DMS153 treated with DMSO at 0.1 percent for 48 hours (cell line): ENCODE data around the gene STAT5B.
"Not testable (repeated sequence)": the region's sequence is repeated elsewhere in the genome, so short reads cannot be mapped to it uniquely, and the experiment has no call there.

Experiments used
- DNase-seq: peaks from one replicate; lab custom pipeline; 2025; ENCODE audit not compliant: unreplicated experiment; lab: John Stamatoyannopoulos, UW

The STAT5B gene

DNA sequence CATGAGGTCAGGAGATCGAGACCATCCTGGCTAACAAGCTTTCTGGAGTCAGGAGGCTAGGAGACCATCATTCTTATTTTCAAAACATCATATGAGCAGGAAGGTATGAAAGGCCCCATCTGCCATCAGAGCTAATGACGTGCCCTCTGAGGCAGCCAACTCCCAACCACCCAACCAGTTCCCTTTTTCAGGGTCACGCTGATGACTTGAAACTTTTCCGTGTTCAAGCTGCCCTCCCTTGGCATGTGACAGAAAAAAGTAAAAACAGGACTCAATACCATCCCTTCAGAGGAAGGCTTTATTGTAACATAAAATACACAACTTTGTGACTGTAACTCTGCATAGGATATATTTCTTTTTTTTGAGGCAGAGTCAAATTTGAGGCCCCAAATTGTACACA, 77.3 kb downstream of the STAT5B start:
- DNase-seq, result no peak

DNA sequence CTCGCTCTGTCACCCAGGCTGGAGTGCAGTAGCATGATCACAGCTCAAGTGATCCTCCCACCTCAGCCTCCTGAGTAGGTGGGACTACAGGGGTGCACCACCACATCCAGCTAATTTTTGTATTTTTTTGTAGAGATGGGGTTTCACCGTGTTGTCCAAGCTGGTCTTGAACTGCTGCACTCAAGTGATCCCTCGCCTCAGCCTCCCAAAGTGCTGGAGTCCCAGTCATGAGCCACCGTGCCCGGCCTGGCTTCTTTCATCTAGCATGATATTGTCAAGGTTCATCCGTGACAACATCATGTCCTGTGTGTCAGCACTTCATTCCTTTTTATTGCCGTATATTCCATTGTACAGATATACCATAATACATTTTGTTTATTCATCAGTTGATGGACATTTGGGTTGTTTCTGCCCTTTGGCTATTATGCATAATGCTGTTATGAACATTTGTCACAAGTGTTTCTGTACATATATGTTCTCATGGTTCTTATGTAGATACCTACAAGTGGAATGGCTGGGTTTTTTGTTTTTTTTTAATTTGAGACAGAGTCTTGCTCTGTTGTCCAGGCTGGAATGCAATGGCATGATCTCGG, 78.5 kb downstream of the STAT5B start:
- DNase-seq, result no peak

DNA sequence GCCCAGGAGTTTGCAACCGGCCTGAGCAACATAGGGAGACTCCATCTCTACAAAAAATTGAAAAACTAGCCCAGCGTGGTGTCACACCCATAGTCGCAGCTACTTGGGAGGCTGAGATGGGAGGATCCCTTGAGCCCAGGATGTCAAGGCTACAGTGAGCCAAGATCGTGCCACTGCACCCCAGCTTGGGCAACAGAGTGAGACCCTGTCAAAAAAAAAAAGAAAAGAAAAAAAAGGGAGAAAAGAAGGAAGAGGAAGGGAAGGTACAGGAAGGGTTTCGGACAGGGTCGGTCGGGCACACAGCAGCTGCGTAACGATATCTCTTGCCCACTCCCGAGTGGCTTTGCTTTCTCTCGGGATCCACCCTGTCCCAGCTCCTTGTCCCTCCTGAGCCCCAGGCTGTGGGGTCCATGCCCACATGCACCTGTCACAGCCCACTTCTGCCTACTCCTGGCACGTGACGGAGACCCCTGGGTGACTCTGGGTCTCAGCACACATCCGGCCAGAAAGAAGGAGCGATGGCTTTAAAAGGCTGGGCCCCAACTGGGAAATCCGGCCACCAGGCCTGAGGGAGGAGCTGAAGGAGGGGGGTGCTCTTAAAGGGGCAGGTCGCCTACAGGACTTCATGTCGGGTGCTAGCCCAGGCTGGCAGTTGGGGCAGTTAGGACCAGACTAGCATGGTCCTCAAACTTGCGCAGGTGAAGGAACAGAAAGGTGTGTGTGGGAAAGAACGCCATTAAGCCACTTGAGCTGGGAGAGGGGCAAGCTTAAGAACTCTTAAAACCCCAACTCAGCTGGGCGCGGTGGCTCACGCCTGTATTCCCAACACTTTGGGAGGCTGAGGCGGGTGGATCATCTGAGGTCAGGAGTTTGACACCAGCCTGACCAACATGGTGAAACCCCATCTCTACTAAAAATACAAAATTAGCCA, 82.0 kb downstream of the STAT5B start, which contains the start of gene GHDC:
Gene GHDC, minus strand, starts transcription at position 526 of the 931 bp plus-strand sequence. CDS start 913 bp downstream, outside the sequence.
- DNase-seq, result peak; percentile 80

DNA sequence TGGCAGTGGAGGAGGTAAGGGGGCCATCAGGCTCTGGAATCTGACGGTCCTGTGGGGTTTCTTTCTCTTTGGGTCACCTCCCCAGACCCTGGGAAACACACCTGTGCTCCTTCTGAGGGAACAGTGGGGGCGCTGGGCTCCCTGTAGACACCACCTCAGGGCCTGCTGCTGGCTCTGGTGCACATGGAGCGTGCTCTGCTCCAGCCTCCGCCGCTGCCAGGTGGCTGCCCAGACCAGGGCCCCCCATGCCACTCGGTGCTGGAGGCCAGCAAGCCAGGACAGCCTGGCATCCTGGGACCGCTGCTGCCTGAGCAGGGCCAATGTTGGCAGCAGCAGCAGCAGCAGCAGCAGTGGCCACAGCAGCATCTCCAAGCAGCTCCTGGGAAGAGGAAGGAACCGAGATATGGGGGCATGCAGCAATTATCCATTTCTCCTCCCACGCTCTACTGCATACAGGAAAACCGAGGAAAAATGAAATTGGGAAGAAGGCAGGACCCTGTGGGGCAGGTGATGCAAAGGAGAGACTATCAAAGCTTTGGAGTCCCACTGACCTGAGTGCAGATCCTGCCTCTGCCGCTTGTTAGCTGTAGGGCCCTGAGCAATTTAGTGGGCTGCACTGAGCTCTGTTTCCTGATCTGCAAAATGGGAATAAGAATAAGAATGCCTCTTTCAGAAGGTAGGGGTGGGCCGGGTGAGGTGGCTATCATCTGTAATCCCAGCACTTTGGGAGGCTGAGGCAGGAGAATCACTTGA, 82.8 kb downstream of the STAT5B start:
- no peak for DNase-seq

DNA sequence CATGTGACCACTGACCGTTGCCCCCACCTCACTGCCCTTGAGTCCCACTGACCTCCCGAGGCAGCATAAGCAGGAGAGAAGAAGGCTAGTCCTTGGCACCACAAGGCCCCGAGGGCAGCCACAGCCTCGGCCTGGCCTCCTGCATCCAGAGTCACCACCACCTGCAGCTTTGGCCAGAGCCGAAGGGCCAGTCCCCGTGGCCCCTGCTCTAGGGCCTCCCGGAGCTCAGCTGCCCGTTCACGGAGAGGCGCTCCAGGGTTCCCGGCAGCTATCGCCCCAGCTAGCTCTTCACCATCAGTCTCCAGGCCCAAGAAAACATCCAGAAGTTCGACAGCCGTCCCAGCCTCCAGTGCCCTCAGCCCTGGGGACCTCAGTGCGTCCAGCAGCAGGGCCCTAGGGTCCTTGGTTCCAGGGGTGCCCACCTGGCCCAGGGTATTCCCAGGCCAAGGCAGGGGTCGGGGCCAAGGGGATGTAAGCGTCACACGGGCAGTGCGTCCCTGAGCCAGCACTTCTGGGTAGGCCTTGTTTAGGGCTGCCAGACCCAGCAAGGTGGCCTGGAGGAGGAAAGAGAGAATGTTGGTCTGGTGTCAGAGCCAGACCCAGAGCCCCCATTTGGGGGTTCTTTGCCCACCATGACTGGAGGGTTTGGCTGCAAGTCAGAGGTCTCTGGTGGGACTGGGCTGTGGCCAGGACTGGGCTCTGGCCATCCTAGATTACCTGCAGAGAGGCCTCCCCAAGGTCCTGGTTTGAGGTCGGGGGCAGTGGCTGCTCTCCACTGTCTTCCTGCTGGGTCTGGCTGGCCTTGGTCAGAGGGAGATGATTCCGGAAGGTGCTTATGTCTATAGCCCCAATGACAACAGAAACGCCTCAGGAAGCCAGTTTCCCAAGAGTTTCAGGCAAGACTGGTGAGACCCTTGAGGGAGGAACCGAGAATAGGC, 83.7 kb downstream of the STAT5B start:
- DNase-seq, result no peak

DNA sequence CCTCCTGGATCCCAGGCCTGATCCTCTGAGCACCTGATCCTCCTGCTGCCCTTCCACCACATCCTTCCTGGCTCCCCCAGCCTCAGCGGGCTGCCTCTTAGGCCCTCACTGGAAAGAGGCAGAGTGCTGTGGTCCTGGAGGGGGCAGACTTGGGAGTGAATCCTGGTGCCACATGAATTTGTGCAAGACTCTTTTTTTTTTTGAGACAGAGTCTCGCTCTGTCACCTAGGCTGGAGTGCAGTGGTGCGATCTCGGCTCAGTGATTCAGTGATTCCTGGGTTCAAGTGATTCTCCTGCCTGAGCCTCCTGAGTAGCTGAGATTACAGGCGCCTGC, 84.9 kb downstream of the STAT5B start:
- DNase-seq, result no peak

DNA sequence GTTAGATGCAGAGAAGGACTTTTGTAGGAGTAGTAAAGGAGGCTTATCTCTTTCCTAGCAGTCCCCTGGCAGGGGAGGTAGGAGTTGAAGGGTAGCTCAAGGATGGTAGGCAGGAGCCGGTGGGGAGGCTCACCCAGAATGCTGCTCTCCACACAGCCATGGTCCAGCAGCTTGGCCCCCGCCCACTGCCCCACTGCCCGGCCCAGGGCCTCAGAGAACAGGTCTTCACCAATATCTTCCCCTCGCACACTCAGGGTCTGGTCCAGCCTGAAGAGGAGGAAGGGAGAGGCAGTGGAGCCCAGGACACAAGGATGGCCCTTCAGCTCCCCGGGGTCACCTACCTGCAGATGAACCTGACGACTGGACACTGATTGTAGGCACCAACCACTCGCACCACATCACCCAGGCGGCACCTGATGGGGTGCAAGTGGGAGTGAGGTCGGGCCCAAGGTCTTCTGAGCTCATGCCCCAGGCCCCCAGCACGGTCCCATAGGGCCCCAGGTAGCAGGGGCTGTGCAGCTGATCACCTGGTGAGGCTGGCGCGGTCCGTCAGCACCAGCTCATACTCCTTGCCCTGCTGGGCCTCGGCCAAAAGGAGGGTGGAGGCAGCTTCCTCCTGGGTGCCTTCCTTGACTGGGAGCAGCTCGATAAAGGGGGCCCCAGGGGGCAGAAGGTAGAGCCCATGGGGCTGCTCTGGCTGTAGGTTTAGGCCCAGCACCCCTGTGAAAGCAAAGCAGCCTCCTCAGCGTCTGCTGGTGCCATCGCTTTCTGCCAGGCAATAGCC, 85.5 kb downstream of the STAT5B start:
- DNase-seq, result no peak

DNA sequence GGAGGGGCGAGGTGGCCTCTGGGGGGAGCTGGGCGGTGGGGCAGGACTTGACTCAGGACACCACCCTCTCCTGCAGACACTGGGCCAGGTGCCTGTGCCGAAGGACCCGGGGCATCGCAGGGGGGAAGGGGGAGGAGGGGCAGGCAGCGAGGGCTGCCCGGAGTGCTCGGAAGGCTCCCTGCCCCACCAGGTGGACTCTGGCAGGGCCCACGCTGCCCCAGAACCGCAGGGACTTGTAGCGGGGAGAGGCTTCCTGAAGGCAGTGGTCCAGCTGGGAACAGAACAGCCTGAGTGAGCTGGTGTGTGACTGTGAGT, 86.6 kb downstream of the STAT5B start:
- DNase-seq, result no peak

DNA sequence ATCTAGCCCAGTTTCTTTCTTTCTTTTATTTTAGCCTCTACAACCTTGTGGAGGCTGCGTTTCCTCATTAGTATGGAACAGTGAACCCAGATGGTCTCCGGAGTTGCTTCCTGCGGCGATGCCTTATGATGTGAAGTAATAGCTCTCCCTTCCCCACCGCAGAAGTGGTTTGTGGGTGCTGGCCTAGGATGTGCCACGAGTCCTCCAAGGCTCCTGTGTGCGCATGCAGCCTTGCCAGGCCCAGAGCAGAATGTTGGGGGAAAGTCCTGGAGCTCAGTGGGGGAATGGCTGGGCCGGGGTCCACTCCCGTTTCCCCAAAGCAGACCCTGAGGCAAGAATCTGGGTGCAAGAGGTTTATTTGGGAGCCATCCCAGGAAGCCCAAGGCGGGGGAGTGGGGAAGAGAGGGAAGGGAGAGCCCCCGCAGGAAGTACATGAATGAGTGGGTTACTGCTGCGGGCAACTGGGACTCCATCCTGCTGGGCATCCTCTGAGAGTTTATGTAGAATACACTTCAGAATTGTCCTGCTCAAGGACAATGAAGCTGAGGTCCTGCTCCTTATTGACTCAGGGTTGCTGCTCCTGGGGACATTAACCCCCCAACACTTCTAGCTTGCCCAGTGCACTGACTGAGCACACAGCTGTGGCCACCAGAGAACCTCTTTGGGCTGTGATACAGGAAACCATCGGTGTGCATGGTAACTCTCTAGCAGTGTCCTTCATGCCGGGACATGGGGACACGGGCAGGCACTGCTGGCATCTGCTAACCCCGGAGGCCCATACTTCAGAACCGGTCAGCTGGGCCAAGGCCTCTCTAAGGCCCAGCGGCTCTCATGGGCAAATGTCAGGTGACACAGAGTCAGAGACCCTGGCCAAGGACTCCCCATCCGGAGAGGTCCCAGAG, 87.2 kb downstream of the STAT5B start:
- no peak for DNase-seq

DNA sequence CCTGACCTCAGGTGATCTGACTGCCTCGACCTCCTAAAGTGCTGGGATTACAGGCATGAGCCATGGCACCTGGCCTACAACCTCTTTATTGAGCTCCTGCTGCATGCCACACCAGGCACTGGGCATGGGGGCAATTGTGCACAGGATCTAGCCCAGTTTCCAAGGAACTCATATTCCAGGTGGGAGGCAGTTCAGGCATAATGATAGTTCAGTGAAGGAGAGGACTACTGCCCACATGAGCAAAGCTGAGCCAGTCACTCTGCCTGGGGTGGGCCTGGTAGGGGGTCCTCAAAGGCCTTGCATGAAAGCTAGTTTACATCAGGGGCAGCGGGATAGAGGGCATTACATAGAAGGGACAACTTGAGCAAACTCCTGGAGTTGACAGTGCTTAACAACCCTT, 88.4 kb downstream of the STAT5B start:
- no peak for DNase-seq

DNA sequence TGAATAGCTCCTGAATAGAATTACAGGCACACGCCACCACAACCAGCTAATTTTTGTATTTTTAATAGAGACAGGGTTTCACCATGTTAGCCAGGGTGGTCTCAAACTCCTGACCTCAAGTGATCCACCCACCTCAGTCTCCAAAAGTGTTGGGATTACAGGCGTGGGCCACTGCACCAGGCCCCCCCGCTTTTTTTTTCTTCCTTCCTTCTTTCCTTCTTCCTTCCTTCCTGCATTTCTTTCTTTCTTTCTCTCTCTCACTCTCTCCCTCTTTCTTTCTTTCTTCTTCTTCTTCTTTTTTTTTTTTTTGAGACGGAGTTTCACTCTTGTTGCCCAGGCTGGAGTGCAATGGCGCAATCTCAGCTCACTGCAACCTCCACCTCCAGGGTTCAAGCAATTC, 90.0 kb downstream of the STAT5B start:
- DNase-seq, result not testable (repeated sequence)

DNA sequence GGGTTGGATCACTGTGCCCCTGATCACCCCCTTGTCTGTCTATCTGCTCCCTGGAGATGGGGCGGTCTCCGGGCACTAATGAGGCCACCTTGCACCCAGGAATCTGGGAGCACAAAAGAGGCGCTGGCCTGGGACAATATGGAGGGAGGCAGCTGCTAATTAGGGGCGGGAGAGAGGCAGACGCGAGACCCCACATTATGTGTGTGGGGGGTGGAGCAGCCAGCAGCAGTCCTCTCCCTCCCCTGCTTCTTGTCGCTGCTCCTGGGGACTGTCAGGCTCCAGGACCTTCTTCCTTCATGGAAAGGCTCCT, 90.6 kb downstream of the STAT5B start:
- DNase-seq, result no peak

DNA sequence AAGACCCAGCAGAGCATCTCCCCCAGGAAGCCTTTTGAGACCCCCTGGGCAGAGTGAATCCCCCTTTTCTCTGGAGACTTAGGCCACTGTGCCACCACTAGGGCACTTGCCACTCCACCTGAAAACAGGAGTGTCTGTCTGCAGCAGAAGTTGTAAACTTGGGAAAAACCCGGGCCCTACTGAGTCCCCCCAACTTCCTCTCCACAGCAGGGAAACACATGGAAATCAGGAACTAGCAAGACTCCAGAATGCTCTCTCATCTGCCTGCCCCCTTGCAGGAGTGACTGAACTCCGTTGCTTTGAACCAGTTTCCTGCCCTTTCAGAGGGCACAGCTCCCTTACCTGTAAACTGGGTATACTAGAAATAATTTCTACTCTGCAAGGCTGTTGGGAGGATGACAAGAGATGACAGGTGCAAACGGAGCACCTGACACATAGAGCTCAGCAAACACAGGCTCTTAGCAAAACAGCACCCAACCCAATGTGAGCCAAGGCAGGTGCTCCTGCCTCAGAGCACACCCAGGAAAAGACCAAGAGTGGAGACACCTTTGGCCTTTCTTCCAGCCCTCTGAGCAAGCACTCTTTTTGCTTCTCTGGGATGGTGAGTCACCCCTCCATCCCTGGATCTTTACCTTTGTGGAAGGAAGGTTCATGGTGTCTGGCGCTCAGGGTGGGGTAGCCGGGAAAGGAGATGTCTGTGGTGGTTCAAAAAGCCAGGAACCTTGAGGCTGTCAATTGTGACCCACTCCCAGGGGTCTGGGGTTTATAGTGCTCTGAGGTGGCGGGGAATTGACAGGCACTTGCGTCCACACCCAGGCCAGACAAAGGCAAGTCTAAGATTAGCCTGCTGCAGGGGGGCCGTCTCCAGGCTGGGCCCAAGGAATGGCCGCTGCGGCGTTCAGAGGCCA, 91.2 kb downstream of the STAT5B start, which contains the start of gene HCRT:
Gene HCRT, minus strand, starts transcription at position 740 of the 908 bp plus-strand sequence. Its CDS starts 87 bp downstream, at position 653.
- DNase-seq, result peak; percentile 1

DNA sequence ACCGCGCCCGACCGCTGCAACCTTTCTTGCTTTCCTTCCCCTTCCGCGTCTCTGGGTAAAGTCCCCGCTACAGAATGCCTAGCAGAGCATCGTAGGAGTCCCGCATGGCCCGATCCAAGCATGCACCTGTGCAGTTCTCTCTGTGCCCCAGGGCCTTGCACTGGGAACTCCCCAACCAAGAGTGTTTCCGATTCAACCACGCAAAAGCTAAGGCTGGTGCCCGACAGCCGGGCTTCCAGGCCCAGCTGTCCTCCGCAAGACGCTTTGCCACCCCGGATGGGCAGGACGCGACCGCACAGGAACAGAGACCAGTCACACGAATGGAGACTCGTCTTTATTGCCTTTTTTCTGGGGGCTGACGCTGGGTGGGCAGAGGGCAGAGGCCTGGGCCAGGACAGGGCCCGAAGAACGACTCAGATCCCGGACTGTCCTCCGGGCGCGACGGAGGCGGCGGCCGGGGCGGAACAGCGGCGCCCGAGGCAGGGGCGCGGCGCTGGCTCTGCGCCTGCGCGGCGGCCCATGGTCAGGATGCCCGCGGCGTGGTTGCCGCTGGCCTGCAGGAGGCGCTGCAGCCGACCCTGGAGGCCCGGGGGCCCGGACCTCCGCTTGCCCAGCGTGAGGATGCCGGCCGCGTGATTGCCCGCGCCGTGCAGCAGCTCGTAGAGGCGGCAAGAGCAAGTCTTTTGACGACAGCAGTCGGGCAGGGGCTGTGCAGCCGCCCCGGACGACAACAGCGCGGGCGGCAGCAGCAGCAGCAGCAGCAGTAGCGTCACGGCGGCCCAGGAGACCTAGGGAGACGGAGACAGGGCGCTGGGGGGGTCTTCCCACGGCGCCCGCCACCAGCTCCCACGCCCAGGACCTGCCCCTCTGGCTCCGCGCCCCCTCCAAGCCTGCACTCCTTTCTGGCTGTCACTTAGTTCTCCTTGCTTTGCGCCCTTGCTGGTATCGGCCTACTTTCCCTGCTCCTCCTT, 92.2 kb downstream of the STAT5B start:
- peak; percentile 69 for DNase-seq

DNA sequence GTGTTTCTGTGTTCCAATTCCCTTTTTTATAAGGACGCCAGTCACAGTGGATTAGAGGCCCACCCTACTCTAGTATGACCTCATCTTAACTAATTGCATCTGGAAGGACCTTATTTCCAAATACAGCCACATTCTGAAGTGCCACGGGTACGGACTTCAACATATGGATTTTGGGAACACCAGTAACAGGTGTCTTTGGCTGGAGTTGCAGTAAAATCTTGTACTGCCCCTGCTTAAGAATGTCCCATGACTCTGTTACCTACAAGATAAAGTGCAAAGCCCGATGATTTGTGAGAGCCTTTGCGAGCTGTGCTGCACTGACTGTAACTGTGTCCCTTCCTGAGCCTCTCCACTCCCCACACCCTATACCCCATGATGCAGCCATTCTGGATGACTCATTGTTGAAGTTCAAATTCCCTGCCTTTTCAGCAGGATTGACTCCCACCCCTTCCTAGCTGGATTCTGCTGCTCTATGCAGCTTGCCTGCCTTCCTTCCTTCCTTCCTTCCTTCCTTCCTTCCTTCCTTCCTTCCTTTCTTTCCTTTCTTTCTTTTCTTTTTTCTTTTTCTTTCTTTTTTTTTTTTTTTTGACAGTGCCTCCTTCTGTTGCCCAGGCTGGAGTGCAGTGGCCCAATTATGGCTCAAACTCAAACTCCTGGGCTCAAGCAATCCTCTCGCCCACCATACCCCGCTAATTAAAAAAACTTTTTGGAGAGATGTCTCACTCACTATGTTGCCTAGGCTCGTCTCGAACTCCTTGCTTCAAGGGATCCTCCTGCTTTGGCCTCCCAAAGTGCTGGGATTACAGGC, 93.1 kb downstream of the STAT5B start:
- no peak for DNase-seq

DNA sequence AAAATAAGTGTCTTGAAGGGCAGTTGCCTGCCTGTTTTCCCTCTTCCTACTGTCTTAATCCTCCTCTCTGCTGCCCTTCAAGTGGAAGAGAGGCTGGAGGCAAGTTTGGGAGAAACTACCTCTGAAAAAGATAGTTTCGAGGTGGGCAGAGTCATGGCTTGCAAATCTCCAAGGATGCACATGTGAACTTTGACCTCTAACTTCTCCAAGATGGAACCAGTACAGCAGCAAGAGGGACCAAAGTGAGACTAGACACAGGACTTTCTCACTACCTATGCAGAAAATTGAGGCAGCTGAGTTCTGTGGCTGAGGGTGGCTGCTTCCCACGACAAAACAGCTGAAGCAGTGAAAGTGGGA, 94.4 kb downstream of the STAT5B start:
- no peak for DNase-seq
